ENCODE results near the gene TRIOBP.

TRIOBP gene

DNA sequence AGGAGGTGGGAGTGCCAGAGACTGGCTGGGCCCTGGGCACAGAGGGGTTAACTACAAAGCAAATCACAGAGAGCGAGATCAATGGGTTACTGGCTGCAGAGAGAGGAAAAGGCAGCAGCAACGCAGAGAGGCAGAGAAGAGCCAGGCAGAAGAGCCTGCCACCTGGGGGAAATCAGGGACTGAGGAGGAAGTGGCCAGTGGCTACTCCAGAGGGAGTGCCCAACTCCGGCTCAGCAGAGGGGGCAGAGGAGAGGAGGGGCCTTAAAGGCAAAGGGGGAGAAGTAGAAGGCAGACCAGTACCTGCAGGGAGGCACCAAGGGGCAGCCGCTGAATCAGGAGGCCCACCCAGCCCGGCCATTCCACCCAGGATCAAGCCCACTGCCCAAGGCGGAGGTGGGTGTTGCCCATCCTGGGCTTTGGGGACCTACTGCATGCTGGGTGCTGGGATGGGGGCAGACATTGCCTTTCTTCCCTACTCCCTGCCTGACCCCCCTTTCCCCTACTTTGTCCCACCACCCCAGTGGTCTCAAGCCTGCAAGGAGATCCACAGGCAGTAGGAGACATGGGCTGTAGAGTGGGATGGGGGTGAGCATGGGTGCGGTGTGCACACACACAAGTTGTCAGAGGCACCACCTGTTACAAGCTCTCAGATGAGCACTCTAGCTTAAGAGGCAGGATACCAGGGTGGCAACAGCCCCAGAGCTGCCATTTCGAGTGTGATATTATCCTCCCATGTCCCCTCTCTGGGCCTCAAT lies 125.4 kb downstream of the TRIOBP start:
- no peak for TF ChIP-seq JUND (IDR thresholded peaks at IDR 0.05; ENCODE audit: low read depth)
- in situ Hi-C loops (cut with HindIII; ENCODE audit: low pct_unique_long_range_greater_than_20kb, low sequenced_read_pairs), result no loop called here
- DNase-seq (ENCODE audit: low read depth in 1 of 2, low spot score in 1 of 2), result no peak

DNA sequence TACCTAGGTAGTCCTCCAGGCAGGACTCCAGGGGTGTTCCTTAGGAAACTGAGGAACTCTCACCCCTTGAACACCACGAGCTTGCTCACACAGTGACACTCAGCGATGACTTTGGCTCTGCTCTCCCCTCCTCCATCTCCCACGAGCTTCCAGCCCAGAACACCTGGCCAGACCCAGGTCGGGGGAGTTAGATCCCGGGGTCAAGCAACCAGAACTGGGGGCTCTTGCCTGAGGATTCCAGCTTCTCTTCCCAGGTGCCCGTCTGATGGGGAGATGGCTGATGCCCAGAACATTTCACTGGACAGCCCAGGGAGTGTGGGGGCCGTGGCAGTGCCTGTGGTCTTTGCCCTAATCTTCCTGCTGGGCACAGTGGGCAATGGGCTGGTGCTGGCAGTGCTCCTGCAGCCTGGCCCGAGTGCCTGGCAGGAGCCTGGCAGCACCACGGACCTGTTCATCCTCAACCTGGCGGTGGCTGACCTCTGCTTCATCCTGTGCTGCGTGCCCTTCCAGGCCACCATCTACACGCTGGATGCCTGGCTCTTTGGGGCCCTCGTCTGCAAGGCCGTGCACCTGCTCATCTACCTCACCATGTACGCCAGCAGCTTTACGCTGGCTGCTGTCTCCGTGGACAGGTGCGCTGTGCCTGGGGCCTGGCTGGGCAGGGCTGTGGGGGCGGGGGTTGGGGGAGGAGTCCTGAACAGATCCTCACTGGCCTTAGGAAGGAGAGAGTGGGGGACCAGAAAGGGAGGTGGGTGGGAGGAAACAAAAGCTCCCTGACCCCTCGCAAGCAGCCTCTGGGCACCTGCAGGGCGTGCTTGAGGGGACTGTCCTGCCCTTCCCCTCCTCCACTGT lies 126.5 kb downstream of the TRIOBP start, which contains the start of gene GALR3:
GALR3 (plus strand) TSS at position 249 of the 852 bp plus-strand sequence; CDS start at position 274, 25 bp downstream.
- in situ Hi-C loops (cut with HindIII; ENCODE audit: low pct_unique_long_range_greater_than_20kb, low sequenced_read_pairs), result no loop called here
- DNase-seq (ENCODE audit: low read depth in 1 of 2, low spot score in 1 of 2), result no peak
- TF ChIP-seq JUND (IDR thresholded peaks at IDR 0.05; ENCODE audit: low read depth), result no peak

DNA sequence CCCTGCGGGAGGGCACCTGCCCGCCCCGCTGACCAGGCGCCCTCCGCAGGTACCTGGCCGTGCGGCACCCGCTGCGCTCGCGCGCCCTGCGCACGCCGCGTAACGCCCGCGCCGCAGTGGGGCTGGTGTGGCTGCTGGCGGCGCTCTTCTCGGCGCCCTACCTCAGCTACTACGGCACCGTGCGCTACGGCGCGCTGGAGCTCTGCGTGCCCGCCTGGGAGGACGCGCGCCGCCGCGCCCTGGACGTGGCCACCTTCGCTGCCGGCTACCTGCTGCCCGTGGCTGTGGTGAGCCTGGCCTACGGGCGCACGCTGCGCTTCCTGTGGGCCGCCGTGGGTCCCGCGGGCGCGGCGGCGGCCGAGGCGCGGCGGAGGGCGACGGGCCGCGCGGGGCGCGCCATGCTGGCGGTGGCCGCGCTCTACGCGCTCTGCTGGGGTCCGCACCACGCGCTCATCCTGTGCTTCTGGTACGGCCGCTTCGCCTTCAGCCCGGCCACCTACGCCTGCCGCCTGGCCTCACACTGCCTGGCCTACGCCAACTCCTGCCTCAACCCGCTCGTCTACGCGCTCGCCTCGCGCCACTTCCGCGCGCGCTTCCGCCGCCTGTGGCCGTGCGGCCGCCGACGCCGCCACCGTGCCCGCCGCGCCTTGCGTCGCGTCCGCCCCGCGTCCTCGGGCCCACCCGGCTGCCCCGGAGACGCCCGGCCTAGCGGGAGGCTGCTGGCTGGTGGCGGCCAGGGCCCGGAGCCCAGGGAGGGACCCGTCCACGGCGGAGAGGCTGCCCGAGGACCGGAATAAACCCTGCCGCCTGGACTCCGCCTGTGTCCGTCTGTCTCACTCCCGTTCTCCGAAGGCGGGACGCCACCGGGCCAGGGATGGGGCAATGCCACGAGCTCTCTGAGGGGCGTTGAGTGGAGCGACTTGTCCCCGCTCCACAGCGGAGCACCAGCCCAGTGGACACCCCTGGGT lies 128.1 kb downstream of the TRIOBP start:
- no peak for TF ChIP-seq JUND (IDR thresholded peaks at IDR 0.05; ENCODE audit: low read depth)
- in situ Hi-C loops (cut with HindIII; ENCODE audit: low pct_unique_long_range_greater_than_20kb, low sequenced_read_pairs), result no loop called here
- DNase-seq (ENCODE audit: low read depth in 1 of 2, low spot score in 1 of 2), result no peak
